Inflammatory macrophage treated with lipopolysaccharide for 4 hours (primary cell): ENCODE results near the gene FKBP3.

Experiments
- DNase-seq: peaks from one replicate; pipeline ENCODE4 v3.0.0-alpha.2; 2020

The FKBP3 gene

DNA sequence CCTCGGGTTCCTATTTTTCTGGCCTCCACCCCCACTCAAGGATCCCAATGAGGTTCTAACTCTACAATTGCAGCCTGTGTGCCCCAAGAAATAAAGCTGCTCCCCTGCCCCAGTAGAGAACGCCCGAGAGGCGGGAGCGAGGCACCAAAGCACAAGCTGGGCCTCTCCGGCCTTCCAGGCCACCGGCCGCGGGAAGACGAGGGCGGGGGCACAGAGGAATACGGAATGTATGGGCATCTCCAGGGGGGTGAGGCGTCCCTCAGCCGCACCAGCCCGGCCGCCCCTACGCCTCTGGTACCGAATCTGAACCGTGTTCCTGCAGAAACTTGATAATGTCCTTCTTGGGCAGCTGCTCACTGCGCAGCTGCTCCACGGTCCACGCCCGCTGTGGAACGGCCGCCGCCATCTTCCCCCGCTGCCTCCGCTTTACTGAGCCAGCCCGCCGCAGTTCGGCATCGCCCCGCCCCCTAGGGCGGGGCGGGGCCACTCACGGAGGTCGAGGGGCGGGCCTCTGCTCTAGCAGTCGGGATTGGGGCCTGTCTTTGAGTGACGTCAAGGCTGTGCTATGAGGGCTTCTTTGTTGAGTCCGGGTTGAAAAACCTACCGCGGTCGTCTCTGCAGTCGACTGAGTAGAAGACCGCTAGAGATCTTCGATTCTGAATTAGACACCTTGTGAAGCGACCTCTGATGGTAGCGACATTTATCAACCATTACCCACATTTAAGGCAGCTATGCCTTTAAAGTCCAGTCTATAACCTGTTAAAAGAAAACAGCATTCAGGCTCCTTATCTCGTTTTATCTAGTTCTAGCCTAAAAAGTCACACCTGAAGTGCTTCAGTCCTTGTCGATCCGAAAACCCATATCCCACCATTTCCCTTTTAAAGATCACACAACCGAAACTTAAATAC is at the start of gene FKBP3:
FKBP3 (minus strand) TSS at position 431 of the 908 bp plus-strand sequence; CDS start at position 406, 25 bp downstream.
- peak; percentile 99 for DNase-seq

DNA sequence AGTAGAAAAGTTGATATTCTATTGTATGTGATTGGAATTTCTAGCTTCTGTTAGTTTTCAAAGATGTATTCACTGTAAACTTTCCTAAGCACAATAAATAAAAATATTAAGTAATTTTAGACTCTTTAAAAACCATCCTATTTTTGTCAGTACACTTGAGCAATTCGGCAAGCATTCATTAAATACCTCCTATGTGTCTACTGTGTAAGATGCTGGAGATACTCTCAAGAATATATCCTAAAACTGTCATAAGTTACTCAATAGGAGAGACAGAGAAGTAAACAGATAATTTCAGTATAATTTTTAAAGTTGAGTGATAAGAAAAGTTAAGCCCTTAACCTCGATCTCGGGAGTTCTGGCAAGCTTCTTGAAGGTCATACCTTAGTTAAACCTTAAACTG is 47.5 kb upstream of the FKBP3 start:
- DNase-seq: no peak

DNA sequence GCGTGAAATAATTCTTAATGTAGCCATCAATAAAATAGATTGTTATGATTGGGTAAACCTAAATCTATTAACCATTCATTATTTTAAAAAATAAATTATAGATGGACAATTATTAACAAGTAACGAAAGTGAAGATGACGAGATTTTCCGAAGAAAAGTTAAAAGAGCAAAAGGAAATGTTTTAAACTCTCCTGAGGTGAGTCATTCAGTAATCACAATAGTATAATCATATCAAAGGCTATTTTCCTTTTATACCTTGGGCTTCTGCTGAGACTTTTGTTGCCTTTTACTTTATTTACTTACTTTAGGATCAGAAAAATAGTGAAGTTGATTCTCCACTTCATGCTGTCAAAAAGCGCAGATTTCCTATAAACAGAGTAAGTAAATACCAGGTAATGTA is 47.0 kb upstream of the FKBP3 start:
- DNase-seq: no peak

DNA sequence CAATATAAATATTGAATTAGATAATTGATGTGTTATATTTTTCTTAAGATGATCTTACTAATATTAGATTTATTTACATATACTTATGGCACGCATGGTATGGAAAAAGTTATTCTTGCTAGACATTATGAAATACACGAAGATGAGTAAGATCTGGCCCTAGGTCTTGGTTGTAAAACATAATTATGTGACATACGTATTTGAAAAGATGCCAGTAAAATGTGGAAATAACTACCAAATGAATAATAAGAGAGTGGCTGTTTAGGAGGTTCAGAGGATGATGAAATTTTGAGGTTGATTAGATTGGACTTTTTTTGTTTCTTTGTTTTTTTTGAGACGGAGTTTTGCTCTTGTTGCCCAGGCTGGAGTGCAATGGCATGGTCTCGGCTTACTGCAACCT is 42.8 kb upstream of the FKBP3 start:
- peak; percentile 73 for DNase-seq

- DNase-seq: no peak
Observed at GRCh38 chr14:45169906-45170305, 35.6 kb upstream of the FKBP3 start.

DNA sequence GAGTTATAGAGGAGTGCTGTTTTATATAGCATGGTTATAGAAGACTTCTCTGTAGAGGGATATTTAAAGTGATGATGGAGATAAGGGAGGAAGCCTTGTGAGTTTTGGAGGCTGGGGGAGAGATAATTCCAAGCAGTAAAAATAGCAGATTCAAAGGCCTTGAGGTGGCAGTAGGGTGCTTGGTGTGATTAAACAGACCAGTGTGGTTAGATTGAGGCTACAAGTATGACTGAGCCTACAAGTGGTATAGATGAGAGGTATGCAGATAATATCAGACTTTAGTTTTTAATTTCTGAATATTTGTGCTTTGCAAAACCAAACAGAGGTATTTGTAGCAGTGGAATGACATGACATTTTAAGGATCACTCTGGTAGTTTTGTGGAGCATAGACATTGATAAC is 21.8 kb upstream of the FKBP3 start:
- DNase-seq: no peak

DNA sequence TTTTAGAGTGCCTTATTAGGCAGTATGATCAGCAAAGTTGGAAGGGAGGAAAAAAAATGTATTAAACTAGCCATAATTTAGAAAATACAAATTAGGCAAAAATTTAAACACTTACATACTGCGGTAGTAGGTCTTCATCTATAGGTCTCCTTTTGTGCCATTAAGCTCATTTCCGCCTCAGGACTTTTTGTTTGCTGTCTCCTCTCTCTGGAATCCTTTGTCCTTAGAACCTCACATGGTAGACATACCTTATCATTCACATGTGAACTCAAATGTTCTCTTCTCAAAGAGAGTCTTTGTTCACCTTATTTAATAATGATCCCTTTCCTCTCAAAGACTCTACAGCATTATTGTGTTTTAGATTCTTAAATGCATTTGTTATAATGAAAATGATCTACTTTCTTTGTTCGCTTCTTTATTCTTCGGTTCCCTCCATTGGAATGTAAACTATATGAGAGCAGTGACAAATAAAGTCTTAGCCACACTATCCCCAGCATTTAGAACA is 16.2 kb upstream of the FKBP3 start:
- no peak for DNase-seq

- no peak for DNase-seq
Observed at GRCh38 chr14:45149602-45150001, 15.3 kb upstream of the FKBP3 start.

GRCh38 chr14:45145214-45145613 is 10.9 kb upstream of the FKBP3 start:
- no peak for DNase-seq

DNA sequence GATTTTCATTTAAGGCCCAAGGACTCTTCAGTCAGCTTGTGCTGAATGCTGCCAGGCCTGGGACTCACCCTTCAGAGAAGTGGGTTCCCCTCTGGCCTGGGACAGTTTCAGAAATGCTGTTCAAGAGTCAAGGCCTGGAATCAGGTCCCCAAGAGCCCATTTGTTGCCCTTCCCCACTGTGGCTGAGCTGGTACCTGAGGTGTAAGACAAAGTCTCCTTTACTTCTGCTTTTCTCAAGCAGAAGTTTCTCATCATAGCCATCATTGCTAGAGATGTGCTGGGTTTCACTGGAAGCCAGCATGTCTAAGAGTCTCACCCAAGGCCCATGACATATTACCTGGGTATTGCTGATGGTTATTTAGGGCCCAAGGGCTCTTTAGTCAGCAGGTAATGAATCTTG is 10.4 kb upstream of the FKBP3 start:
- no peak for DNase-seq

GRCh38 chr14:45142083-45142482 is 7.8 kb upstream of the FKBP3 start:
- peak; percentile 27 for DNase-seq

GRCh38 chr14:45140661-45141187 is 6.4 kb upstream of the FKBP3 start:
- no peak for DNase-seq

DNA sequence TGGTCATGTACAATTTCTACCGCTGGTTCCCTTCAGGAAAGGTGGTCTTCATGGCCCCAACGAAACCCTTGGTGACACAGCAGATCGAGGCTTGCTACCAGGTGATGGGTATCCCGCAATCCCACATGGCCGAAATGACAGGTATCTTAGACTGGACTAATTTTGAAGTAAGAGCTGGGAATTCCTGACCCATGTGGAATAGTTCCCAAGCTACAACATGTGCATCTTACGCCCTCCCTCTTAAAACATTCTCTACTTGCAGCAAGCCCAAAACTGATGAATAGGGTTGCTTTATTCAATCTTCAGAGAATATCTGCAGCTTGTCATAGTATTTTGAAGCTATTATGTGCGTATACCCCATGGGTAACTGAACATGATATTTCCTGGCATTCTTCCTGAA is 2.1 kb upstream of the FKBP3 start:
- DNase-seq: no peak

DNA sequence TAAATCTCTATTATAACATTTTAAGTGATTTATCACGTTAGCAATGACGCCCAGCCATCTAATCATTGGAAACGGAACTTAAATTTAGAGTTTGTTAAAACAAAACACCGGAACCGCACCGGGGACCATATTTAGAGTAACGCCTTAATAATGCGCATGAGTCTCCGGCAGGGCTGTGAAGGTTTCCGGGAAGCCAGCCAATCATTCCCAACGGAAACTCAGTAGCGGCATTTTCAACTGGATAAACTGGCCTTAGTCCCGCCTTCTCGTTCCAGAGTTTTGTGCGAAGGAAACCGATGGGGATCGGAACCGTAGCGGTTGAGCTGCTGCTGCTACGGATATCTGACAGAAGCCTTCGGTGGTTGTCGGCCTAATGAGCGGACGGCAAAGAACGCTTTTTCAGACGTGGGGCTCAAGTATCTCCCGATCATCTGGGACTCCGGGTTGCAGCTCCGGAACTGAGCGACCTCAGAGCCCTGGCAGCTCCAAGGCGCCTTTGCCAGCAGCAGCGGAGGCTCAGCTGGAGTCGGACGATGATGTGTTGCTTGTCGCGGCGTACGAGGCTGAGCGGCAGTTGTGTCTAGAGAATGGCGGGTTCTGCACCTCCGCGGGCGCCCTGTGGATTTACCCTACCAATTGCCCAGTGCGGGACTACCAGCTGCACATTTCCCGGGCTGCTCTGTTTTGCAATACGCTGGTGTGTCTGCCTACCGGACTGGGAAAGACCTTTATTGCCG is 1.5 kb upstream of the FKBP3 start, which contains the start of gene FANCM:
FANCM (plus strand) TSS at position 272 of the 737 bp plus-strand sequence; CDS start at position 374, 102 bp downstream.
- peak; percentile 97 for DNase-seq

GRCh38 chr14:45135156-45135555 is 875 bp upstream of the FKBP3 start:
- peak; percentile 36 for DNase-seq

DNA sequence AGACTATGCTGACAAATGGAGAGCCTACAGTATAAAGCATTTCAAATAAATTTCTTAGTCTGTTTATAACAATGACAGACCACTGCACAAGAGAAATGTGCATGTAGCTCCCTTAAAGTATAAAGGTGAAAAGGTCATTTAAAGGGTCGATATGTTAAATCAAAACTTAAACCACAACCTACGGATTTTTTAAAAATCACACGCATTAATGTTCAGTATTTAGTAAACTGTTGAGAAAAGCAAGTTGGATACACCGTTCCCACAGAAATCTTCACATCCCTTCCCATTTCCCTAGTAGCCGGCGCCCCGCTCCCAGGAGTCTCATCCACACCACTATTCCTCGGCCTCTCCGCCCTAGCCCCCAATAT is 614 bp downstream of the FKBP3 start:
- DNase-seq: no peak

GRCh38 chr14:45128963-45129629 is 5.2 kb downstream of the FKBP3 start:
- no peak for DNase-seq

DNA sequence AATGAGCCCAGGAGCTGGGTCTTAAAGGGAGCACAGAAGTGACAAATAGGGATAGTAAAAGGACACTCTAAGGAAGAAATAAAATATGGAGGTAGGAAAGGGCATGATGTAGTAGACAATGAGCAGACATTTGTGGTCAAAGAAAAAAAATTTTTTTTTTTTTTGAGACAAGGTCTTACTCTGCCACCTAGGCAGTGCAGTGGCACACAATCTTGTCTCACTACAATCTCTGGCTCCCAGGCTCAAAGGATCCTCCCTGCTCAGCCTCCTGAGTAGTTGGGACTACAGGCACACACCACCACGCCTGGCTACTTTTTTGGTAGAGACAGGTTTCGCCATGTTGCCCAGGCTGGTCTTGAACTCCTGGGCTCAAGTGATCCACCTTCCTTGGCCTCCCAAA is 8.5 kb downstream of the FKBP3 start:
- no peak for DNase-seq

DNA sequence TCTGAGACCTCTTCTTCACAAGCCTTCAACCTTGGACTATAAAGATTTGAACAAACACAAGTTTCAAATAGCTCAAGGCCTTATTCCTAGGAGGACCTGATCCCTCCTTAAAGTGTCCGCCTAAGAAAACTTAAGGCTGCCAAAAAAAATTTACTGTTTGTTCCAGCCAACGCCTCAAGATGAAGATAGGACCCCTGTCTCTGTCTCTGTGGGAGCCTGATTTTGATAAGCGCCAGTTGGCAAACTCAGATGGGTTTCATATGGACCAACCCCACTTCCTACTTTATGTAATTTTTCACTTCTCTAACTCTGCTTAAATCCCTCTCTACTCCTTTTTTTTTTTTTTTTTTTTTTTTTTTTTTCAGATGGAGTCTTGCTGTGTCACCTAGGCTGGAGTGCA is 11.0 kb downstream of the FKBP3 start:
- no peak for DNase-seq

DNA sequence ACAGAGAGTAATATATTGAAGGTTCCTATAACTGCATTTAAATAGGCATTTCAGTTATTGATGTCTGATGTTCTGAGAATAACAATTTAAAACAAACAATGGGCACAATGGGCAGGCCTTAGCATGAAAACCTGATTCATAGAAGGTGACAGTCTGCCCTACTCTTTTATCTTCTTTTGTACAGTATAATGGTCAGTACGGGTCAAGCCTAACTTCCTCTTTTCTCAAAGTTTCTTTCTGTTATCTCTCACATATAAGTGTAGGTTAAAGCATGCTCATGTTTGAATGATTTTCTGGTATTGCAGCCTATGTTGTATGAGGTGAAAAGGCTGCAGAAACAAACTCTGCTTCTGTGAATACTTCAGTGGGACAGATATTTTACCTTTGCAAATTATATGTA is 14.2 kb downstream of the FKBP3 start:
- DNase-seq: no peak

DNA sequence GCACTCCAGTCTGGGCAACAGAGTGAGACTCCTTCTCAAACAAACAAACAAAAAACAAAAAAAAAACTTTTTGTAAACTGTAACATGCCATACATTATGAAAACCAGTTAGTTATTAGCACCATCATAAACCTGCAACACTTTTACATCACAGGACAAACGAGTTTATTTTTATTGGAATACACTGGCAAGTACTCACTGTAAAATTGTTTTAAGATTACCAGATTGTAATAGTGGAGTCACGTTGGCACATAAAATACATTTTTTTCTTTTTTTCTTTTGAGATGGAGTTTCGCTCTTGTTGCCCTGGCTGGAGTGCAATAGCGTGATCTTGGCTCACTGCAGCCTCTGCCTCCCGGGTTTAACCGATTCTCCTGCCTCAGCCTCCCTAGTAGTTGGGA is 15.7 kb downstream of the FKBP3 start:
- DNase-seq: no peak

GRCh38 chr14:45114327-45114726 is 20.0 kb downstream of the FKBP3 start:
- DNase-seq: no peak
